OCI-LY7 (cell line): ENCODE measurements around the gene CS. TPM values are rescaled to one million over a fixed set of nuclear protein-coding genes. Genes with fewer than 3 reads are reported as not detected.

Experiments used
- BruUV-seq: library from RNA; stranded (reverse); fragments of 400-500 nt; replicated peaks from 2 replicates; lab custom pipeline; 2021; lab: Mats Ljungman, UMichigan
- CTCF ChIA-PET: fragments of 300-600 bp; sonication (Branson Sonifier 250); formaldehyde crosslinking; loops from one replicate; lab custom pipeline; 2022; ENCODE audit warnings: antibody characterized with exemption; ENCODE audit not compliant: unreplicated experiment; lab: Charles Lee
- POLR2A ChIA-PET: fragments of 300-600 bp; sonication (Branson Sonifier 250); formaldehyde crosslinking; loops from one replicate; lab custom pipeline; 2022; ENCODE audit warnings: antibody characterized with exemption; lab: Charles Lee
- DNase-seq: peaks from one replicate; pipeline ENCODE4 v3.0.0-alpha.2; 2015; ENCODE audit warnings: low spot score
- H2AFZ ChIP-seq: fragments of 200-600 bp; sonication (generic), shearing (Covaris generic); 2 replicates; pipeline ENCODE4 v1.6.1; 2014; ENCODE audit warnings: mild to moderate bottlenecking, antibody characterized with exemption, low read length, moderate library complexity
- H3K27ac ChIP-seq: fragments of 200-600 bp; sonication (generic); 2 replicates; pipeline ENCODE4 v1.5.1; 2014; ENCODE audit warnings: mixed run types, low read depth, mild to moderate bottlenecking, moderate library complexity, low read length, inconsistent platforms; ENCODE audit not compliant: poor library complexity, severe bottlenecking
- H3K36me3 ChIP-seq: fragments of 200-600 bp; sonication (generic); 2 replicates; pipeline ENCODE4 v1.6.1; 2014; ENCODE audit warnings: mild to moderate bottlenecking, antibody characterized with exemption, low read length, moderate library complexity, mixed read lengths; ENCODE audit not compliant: insufficient read depth
- H3K4me1 ChIP-seq: fragments of 200-600 bp; sonication (generic); 2 replicates; pipeline ENCODE4 v1.5.1; 2014; ENCODE audit warnings: mild to moderate bottlenecking, low read length; ENCODE audit not compliant: insufficient read depth, poor library complexity, severe bottlenecking
- H3K4me2 ChIP-seq: fragments of 200-600 bp; sonication (generic); 2 replicates; pipeline ENCODE4 v1.6.1; 2014; ENCODE audit warnings: mild to moderate bottlenecking, low read length
- H3K4me3 ChIP-seq: fragments of 200-600 bp; sonication (generic); 2 replicates; pipeline ENCODE4 v1.5.1; 2014; ENCODE audit warnings: mild to moderate bottlenecking, low read depth, low read length; ENCODE audit not compliant: poor library complexity, severe bottlenecking
- H3K79me2 ChIP-seq: fragments of 200-600 bp; sonication (generic); 2 replicates; pipeline ENCODE4 v1.6.1; 2016; ENCODE audit warnings: low read depth, mild to moderate bottlenecking, low read length, moderate library complexity, mixed read lengths; ENCODE audit not compliant: insufficient read depth
- H3K9me2 ChIP-seq: fragments of 200-600 bp; sonication (generic); 2 replicates; pipeline ENCODE4 v1.6.1; 2016; ENCODE audit warnings: mild to moderate bottlenecking, low read length, mixed read lengths; ENCODE audit not compliant: insufficient read depth
- H3K9me3 ChIP-seq: fragments of 200-600 bp; sonication (generic); 2 replicates; pipeline ENCODE4 v1.6.1; 2014; ENCODE audit warnings: mild to moderate bottlenecking, mixed run types, low read length, mixed read lengths
- H4K20me1 ChIP-seq: fragments of 200-600 bp; sonication (generic); 2 replicates; pipeline ENCODE4 v1.6.1; 2014; ENCODE audit warnings: mild to moderate bottlenecking, antibody characterized with exemption, low read length, moderate library complexity, mixed read lengths; ENCODE audit not compliant: insufficient read depth
- EZH2phosphoT487 ChIP-seq: fragments of 200-600 bp; sonication (generic); IDR thresholded peaks from 2 replicates; pipeline ENCODE4 v1.6.1; 2018; ENCODE audit warnings: low read depth, borderline replicate concordance, mild to moderate bottlenecking, mixed run types, antibody characterized with exemption, low read length, moderate library complexity, mixed read lengths
- intact Hi-C: fragments of 100-400 bp; cut with micrococcal nuclease; formaldehyde crosslinking; loops from one replicate; pipeline ENCODE4 v1.10.0; 2022; ENCODE audit not compliant: unreplicated experiment
- total RNA-seq, 2 experiments: library from RNA; depleted of rRNA in 1 of 2; stranded (reverse); fragments of >200 nt in 1 of 2; shearing (Covaris generic) in 1 of 2; gene quantifications; 2 replicates each; pipeline ENCODE4 v1.2.3, GENCODE V29; 2014 to 2022
- TF ChIP-seq, protein P1 (sequence below): fragments of 200-600 bp; sonication (generic); conservative IDR thresholded peaks from 2 replicates; pipeline ENCODE4 v1.5.1; 2014; ENCODE audit warnings: mild to moderate bottlenecking, antibody characterized with exemption, low read length, moderate library complexity, mixed read lengths

The CS gene
- total RNA-seq, 2 experiments from 2014 or later = 154 to 262 TPM

DNA sequence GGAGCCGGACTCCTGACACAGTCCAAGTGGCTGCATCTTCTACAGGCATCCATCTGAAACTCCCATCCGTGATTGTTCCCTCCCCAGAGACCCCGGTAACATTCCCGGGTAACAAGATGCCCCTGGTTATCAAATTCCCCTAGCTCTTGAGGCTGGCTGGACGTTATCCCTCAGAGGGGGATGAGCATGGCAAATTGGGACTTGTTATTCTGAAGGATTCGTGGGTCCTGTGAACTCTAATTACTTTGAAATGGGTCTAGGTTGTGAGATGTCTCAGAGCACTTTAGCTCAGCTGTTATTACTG, 34.3 kb upstream of the CS start:
- Histone ChIP-seq H3K4me3 (peak overlapping the region; percentile 95), H3K36me3 (no peaks in the 10 kb centered on the region), H3K4me1 (peaks cover 61% of the 10 kb centered on the region), H3K27ac (peak overlapping the region; percentile 94), H3K79me2 (peaks cover 21% of the 10 kb centered on the region; the same call in 1 of the 2 replicates), H3K4me2 (peak overlapping the region; percentile 98), H2AFZ (peak overlapping the region; percentile 32; the same call in 1 of the 2 replicates), H3K9me2 (no peaks in the 10 kb centered on the region), H4K20me1 (no peaks in the 10 kb centered on the region), H3K9me3 (no peaks in the 10 kb centered on the region)
- DNase-seq = no peak
- BruUV-seq = TSS peak; percentile 99
- TF ChIP-seq, protein P1, sequence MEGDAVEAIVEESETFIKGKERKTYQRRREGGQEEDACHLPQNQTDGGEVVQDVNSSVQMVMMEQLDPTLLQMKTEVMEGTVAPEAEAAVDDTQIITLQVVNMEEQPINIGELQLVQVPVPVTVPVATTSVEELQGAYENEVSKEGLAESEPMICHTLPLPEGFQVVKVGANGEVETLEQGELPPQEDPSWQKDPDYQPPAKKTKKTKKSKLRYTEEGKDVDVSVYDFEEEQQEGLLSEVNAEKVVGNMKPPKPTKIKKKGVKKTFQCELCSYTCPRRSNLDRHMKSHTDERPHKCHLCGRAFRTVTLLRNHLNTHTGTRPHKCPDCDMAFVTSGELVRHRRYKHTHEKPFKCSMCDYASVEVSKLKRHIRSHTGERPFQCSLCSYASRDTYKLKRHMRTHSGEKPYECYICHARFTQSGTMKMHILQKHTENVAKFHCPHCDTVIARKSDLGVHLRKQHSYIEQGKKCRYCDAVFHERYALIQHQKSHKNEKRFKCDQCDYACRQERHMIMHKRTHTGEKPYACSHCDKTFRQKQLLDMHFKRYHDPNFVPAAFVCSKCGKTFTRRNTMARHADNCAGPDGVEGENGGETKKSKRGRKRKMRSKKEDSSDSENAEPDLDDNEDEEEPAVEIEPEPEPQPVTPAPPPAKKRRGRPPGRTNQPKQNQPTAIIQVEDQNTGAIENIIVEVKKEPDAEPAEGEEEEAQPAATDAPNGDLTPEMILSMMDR = no peak; the same call in 1 of the 2 replicates
- no peak for TF ChIP-seq EZH2phosphoT487
- intact Hi-C loops = loop anchor here (1.0 to 5.0 kb wide), 3 partner anchors 41 to 130 kb away; partner anchors contain the start of gene TIMELESS
- ChIA-PET POLR2A (interaction anchor here (1.1 to 9.4 kb wide), 7 partner anchors 18 to 126 kb away, joined by 3 to 70 read pairs (median 6); partner anchors contain the start of genes CNPY2 and STAT2), CTCF (interaction anchor here (1.4 kb wide), 1 partner anchor 26 kb away, joined by 3 read pairs; the partner anchor contains the start of gene STAT2)

DNA sequence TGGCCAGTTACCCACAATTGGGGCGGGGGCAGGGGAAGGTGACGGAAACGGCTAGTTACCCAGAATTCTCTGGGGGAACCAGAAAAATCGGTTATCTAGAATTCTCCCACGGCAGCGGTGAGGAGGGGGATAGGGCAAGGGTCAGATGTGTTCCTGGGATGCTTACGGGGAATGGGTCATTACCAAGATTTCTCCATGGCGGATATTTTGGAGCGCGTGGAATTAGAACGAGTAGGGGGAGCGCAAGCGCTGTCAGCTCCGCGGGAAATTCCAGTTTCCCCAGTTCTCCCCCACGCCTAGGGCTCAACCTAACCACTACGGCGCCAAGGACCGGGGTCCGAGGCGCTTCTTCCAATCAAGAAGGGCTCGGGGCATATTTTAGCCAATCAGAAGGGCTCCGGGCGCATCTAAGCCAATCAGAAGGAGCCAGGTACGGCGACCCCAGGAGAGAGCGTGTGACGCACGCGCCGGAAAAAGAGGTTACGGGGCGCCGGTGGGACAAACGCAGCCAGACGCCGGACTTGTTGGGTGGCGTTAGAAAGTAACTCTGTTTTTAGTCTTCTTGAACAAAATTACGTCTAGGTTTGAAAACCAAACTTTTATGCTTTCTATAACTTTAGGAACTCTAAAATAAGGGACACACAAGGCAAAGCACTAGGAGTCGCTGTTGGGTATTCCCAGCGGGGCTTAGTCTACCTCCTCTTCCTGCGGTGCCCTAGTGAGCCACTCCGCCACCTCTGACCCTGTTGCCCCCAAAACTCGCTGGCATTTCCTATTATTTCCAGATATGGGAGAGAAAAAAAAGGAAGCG, 33.8 kb upstream of the CS start, which contains the start of gene PAN2:
TSS of gene PAN2 (minus strand) at position 322 of the 811 bp plus-strand sequence. CDS start 906 bp downstream, outside the sequence.
- Histone ChIP-seq H3K79me2 (peaks cover 21% of the 10 kb centered on the region; the same call in 1 of the 2 replicates), H3K36me3 (no peaks in the 10 kb centered on the region), H3K9me3 (no peaks in the 10 kb centered on the region), H3K4me2 (peak within 1 kb of the TSS; percentile 98), H3K4me1 (peaks cover 56% of the 10 kb centered on the region), H4K20me1 (no peaks in the 10 kb centered on the region), H3K4me3 (peak within 1 kb of the TSS; percentile 95), H2AFZ (peak within 1 kb of the TSS; percentile 68), H3K27ac (peak within 1 kb of the TSS; percentile 94), H3K9me2 (no peaks in the 10 kb centered on the region)
- no peak for TF ChIP-seq EZH2phosphoT487
- TF ChIP-seq, protein P1 = peak; percentile 78
- ChIA-PET POLR2A (interaction anchor here (1.1 to 9.4 kb wide), 7 partner anchors 18 to 126 kb away, joined by 3 to 70 read pairs (median 6); partner anchors contain the start of genes CNPY2, COQ10A, STAT2 and TIMELESS), CTCF (interaction anchor here (1.4 kb wide), 1 partner anchor 26 kb away, joined by 3 read pairs; the partner anchor contains the start of gene STAT2)
- no TSS peak for BruUV-seq
- intact Hi-C loops = loop anchor here (1.0 to 5.0 kb wide), 3 partner anchors 41 to 130 kb away; partner anchors contain the start of gene TIMELESS
- peak; percentile 99 for DNase-seq
